IPS DF 6.9 (cell line): Measurements from ENCODE around the gene MAGEA11.
"Not testable (repeated sequence)": the region's sequence is repeated elsewhere in the genome, so short reads cannot be mapped to it uniquely, and the experiment has no call there.

Experiments
- DNase-seq: peaks from one replicate; pipeline ENCODE4 v3.0.0-alpha.2; 2013; ENCODE audit warnings: low read depth, low spot score
- H3K27ac ChIP-seq: one replicate; pipeline ENCODE4 v1.5.1; 2013; ENCODE audit warnings: low read length, control low read depth
- H3K27me3 ChIP-seq: 2 replicates; pipeline ENCODE4 v1.6.1; 2013; ENCODE audit warnings: mild to moderate bottlenecking, low read length; ENCODE audit not compliant: control insufficient read depth, insufficient read depth
- H3K36me3 ChIP-seq: 2 replicates; pipeline ENCODE4 v1.6.1; 2013; ENCODE audit warnings: low read length; ENCODE audit not compliant: control insufficient read depth, insufficient read depth
- H3K4me1 ChIP-seq: 2 replicates; pipeline ENCODE4 v1.6.1; 2013; ENCODE audit warnings: low read length; ENCODE audit not compliant: control insufficient read depth, insufficient read depth
- H3K4me3 ChIP-seq: 2 replicates; pipeline ENCODE4 v1.5.1; 2013; ENCODE audit warnings: mild to moderate bottlenecking, low read length
- H3K9me3 ChIP-seq: 2 replicates; pipeline ENCODE4 v1.6.1; 2013; ENCODE audit warnings: low read length, inconsistent platforms; ENCODE audit not compliant: control insufficient read depth, insufficient read depth
- WGBS: extraction: QIAGEN DNeasy Blood & Tissue Kit; methylation state at CpG from one replicate; pipeline ENCODE4 v1.1.7; 2013; ENCODE audit warnings: mixed read lengths, missing lambda C conversion rate; ENCODE audit not compliant: insufficient read length, insufficient coverage; 5-methylcytosine and 5-hydroxymethylcytosine counted together

The MAGEA11 gene

DNA sequence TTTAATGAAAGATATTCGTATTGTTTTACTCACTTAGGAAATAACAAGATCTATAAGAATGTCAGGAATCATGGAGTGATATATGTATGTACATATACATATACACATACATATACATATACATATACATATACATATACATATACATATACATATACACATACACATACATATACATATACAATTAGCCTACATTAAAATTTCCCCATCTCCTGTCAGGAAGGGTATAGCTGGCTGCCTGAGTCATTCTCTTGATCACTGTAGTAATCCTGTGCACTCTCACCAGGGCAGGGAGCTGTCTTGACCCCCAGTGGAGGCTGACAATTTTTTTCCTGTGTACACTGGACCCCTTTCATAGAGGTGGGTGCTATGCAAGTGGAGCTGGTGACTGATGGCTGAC lies 23.3 kb upstream of the MAGEA11 start:
- Histone ChIP-seq H3K4me1 (no peaks in the 10 kb centered on the region), H3K27me3 (no peaks in the 10 kb centered on the region), H3K9me3 (no peaks in the 10 kb centered on the region), H3K27ac (no peak overlapping the region), H3K36me3 (no peaks in the 10 kb centered on the region), H3K4me3 (no peak overlapping the region)
- WGBS: no CpG with 5 or more reads among the region's 1 CpG
- DNase-seq: no peak

DNA sequence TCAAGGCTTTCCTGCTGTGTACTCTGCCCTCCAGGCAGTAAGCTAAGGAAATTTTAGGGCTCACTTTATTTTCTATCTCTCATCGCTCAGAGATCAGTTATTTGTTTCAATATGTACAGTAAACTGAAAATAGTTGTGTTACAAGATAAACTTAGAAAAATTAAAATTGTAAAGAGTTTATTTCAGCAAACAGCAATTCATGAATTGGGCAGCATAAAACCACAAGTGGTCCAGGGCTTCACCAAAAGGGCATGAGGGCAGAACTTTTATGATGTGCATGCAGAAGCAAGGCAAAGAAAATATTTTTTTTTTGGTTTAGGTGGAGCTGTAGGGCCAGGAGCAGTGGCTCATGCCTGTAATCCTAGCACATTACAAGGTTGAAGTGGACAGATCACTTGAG lies 20.1 kb upstream of the MAGEA11 start:
- Histone ChIP-seq H3K27me3 (no peaks in the 10 kb centered on the region), H3K4me1 (no peaks in the 10 kb centered on the region), H3K9me3 (no peaks in the 10 kb centered on the region), H3K27ac (no peak overlapping the region), H3K4me3 (no peak overlapping the region), H3K36me3 (no peaks in the 10 kb centered on the region)
- no CpG with 5 or more reads among the region's 1 CpG for WGBS
- DNase-seq: no peak

DNA sequence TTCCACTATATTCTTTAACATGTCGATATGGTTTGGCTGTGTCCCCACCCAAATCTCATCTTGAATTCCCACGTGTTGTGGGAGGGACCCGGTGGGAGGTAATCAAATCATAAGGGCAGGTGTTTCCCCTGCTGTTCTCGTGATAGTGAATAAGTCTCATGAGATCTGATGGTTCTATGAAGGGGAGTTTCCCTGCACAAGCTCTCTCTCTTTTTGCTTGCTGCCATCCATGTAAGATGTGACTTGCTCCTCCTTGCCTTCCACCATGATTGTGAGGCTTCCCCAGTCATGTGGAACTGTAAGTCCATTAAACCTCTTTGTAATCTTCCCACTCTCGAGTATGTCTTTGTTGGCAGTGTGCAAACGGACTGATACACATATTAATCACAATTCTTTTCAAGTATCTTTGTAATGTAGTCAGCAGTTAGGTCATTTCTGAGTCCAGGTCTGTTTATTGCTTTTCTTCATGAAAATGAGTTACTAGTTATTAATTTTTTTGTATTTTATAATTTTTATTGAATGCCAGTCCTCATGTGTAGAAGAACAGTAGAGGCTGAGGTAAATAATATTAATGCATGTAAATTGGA lies 19.1 kb upstream of the MAGEA11 start:
- H3K4me3 ChIP-seq, H3K27ac ChIP-seq, H3K36me3 ChIP-seq, H3K27me3 ChIP-seq, DNase-seq, H3K9me3 ChIP-seq, H3K4me1 ChIP-seq: not testable (repeated sequence)
- no CpG with 5 or more reads among the region's 6 CpGs for WGBS

DNA sequence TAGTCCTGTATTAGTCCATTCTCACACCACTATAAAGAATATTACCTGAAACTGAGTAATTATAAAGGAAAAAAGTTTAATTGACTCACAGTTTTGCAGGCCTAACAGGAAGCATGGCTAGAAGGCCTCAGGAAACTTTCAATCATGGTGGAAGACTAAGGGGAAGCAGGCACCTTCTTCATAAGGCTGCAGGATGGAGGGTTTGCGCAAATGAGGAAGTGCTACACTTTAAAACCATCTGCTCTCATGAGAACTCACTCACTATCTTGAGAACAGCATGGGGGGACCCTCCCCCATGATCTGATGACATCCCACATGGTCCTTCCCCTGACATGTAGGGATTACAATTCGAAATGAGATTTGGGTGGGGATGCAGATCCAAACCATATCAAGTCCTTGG lies 12.1 kb upstream of the MAGEA11 start:
- H3K27ac ChIP-seq: no peak overlapping the region

DNA sequence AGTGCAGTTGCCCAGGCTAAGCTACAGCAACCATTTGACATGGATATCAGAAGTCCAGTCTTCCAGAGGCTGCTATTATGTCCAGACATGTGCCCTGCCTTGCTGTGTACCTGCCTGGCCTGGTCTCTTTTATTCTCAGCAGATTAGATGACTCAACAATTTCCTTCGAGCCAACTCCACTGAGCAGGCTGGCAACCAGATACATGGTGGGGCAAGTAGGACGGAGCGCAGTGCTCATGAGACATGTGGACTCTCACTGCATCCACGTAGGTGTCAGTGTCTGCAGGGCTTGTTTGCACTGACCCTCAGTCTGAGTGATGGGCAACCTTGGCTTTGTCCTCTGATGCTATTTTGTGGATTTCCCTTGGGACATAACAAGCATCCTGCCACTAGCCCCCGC lies 7.2 kb upstream of the MAGEA11 start:
- Histone ChIP-seq H3K36me3 (no peaks in the 10 kb centered on the region), H3K27me3 (no peaks in the 10 kb centered on the region), H3K27ac (no peak overlapping the region), H3K9me3 (no peaks in the 10 kb centered on the region), H3K4me3 (no peak overlapping the region), H3K4me1 (no peaks in the 10 kb centered on the region)
- no CpG with 5 or more reads among the region's 5 CpGs for WGBS
- DNase-seq: no peak

More for the DNA sequence above, 12.1 kb upstream of the MAGEA11 start:
- WGBS: no CpG with 5 or more reads among the region's 2 CpGs
- Histone ChIP-seq H3K4me1 (no peaks in the 10 kb centered on the region), H3K4me3 (no peak overlapping the region), H3K36me3 (no peaks in the 10 kb centered on the region), H3K27me3 (no peaks in the 10 kb centered on the region), H3K9me3 (no peaks in the 10 kb centered on the region)
- DNase-seq: no peak

DNA sequence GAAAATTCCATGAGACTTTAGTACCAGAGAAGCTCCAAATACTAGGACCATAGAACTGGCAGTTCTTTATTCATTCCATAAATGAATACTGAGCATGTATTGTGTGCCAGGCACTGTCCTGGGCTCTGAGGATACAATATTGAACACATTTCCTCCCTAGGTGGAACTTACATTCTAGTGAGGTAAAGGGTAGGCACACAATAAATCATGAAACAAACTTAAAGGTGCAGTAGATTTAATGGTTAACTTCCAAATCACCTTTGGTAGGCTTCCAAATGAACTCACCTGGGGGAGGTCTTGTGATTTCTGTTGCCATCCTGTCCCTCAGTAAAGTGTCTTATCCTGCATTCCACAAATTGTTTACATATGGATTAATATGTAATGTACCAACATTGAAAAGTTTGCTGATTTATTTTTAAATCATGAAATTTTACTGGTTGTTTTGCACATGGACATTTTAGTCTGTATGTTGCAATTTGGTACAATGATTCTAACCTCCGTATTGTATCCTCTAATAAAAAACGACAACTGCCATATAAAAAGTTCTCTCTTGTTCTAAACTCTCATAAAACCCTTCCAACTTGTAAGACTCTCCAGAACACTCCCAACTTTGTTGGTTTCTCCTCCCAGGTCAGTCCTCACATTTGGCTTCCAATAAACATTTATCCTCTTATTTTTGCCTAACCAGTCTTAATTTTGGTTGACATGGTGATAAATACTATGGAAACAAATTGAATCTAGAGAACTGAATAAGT lies 4.5 kb upstream of the MAGEA11 start:
- DNase-seq: no peak
- Histone ChIP-seq H3K27ac (no peak overlapping the region), H3K4me3 (no peak overlapping the region), H3K4me1 (no peaks in the 10 kb centered on the region), H3K27me3 (no peaks in the 10 kb centered on the region), H3K9me3 (no peaks in the 10 kb centered on the region), H3K36me3 (no peaks in the 10 kb centered on the region)
- WGBS: no CpG with 5 or more reads among the region's 2 CpGs

DNA sequence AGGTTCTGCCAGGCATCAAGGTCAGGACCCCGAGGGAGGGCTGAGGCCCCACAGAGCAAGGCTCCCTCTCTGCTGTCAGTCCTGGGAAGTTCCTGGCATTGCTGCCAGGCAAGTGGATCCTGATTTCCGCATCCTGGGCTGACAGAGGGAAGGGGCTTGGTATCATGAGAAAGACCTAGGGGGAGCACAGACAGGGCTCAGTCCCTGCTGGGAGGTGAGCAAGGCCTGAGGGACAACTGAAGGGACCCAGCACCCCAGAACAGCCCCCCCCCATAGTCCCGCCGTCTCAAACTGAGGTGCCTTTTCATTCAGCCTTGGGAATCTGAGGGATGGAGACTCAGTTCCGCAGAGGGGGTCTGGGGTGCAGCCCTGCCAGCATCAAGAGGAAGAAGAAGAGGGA lies 971 bp downstream of the MAGEA11 start:
- H3K27me3 ChIP-seq: no peaks in the 10 kb centered on the region
- H3K36me3 ChIP-seq: no peaks in the 10 kb centered on the region
- DNase-seq: no peak
- no peak overlapping the region for H3K27ac ChIP-seq
- H3K9me3 ChIP-seq: no peaks in the 10 kb centered on the region
- H3K4me3 ChIP-seq: no peak overlapping the region
- no CpG with 5 or more reads among the region's 5 CpGs for WGBS
- H3K4me1 ChIP-seq: no peaks in the 10 kb centered on the region

DNA sequence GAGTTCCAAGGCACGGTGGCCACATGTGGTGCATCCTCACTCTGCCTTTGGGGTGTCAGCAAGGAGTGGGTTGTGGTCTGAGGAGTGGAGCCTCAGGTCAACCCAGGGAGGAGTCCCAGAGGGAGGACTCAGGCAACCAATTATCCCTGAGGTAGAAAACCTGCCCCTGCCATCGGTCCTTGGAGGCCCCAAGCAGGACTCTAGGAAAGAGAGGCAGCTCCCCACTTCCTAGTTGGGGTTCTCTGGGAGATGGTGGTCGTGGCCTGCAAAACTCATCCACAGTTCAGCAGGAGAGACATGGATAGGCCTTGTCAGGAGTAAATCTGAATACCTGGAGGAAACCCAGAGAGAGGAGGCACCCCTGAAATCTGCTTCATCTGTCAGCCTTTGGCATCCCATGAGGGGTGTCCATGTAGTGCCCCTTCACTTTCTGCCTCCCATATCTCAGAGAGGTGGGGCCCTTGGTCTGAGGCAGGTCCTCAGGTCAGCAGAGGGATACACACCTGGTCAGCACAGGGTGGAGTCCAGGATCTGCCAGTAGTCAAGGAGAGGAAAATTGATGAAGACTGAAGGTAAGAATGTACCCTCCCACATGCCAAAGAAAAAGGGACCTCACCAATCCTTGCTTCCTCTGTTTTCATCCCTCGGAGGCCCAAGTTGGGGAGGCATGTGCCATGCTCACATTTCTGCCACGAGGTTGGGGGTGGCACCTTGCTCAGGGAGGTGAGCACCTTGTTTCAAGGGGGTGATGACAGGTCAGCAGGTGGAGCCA lies 1.6 kb downstream of the MAGEA11 start:
- H3K4me1 ChIP-seq: no peaks in the 10 kb centered on the region
- H3K9me3 ChIP-seq: no peaks in the 10 kb centered on the region
- WGBS: no CpG with 5 or more reads among the region's 5 CpGs
- H3K27me3 ChIP-seq: no peaks in the 10 kb centered on the region
- no peak overlapping the region for H3K27ac ChIP-seq
- H3K36me3 ChIP-seq: no peaks in the 10 kb centered on the region
- H3K4me3 ChIP-seq: no peak overlapping the region
- no peak for DNase-seq

DNA sequence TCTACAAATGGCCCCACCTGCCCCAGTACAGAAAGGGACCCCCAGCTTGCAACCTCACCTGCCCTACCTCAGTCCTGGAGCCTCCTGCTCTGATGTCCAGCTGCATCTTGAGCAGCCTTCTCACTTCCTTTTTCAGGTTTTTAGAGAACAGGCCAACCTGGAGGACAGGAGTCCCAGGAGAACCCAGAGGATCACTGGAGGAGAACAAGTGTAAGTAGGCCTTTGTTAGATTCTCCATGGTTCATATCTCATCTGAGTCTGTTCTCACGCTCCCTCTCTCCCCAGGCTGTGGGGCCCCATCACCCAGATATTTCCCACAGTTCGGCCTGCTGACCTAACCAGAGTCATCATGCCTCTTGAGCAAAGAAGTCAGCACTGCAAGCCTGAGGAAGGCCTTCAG lies 3.6 kb downstream of the MAGEA11 start:
- DNase-seq: no peak
- no peak overlapping the region for H3K27ac ChIP-seq
- no peak overlapping the region for H3K4me3 ChIP-seq
- no CpG with 5 or more reads among the region's 2 CpGs for WGBS
- H3K36me3 ChIP-seq: no peaks in the 10 kb centered on the region
- no peaks in the 10 kb centered on the region for H3K9me3 ChIP-seq
- H3K27me3 ChIP-seq: no peaks in the 10 kb centered on the region
- H3K4me1 ChIP-seq: no peaks in the 10 kb centered on the region

DNA sequence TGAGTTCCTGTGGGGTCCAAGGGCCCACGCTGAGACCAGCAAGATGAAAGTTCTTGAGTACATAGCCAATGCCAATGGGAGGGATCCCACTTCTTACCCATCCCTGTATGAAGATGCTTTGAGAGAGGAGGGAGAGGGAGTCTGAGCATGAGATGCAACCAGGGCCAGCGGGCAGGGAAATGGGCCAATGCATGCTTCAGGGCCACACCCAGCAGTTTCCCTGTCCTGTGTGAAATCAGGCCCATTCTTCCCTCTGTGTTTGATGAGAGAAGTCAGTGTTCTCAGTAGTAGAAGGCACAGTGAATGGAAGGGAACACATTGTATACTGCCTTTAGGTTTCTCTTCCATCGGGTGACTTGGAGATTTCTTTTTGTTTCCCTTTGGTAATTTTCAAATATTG lies 4.8 kb downstream of the MAGEA11 start:
- DNase-seq: no peak
- no CpG with 5 or more reads among the region's 3 CpGs for WGBS
- H3K27ac ChIP-seq: no peak overlapping the region
- no peaks in the 10 kb centered on the region for H3K9me3 ChIP-seq
- no peaks in the 10 kb centered on the region for H3K4me1 ChIP-seq
- no peaks in the 10 kb centered on the region for H3K27me3 ChIP-seq
- H3K4me3 ChIP-seq: no peak overlapping the region
- H3K36me3 ChIP-seq: no peaks in the 10 kb centered on the region
